Uterus (tissue), 4 donors: ENCODE data around the gene NIM1K. TPM values are rescaled to one million over a fixed set of nuclear protein-coding genes. Genes with fewer than 3 reads are reported as not detected.

Experiments used
- DNase-seq, 2 donors: peaks; one replicate each; pipeline ENCODE4 v3.0.0-alpha.2; 2019 to 2020
- H3K27ac ChIP-seq, 2 donors: fragments of 200-600 bp; sonication (generic); 1 replicate in 1 of 2; 2 replicates in 1 of 2; pipeline ENCODE4 v1.5.1; 2016 to 2018
- H3K27me3 ChIP-seq, 2 donors: fragments of 200-600 bp; sonication (generic); one replicate each; pipeline ENCODE4 v1.5.1; 2018 to 2019; ENCODE audit warnings: control low read depth in 1 of 2
- H3K36me3 ChIP-seq, 2 donors: fragments of 200-600 bp; sonication (generic); one replicate each; pipeline ENCODE4 v1.5.1; 2019; ENCODE audit warnings: control low read depth in 1 of 2
- H3K4me1 ChIP-seq, 2 donors: fragments of 200-600 bp; sonication (generic); one replicate each; pipeline ENCODE4 v1.5.1; 2018 to 2019; ENCODE audit warnings: control low read depth in 1 of 2
- H3K4me3 ChIP-seq, 2 donors: fragments of 200-600 bp; sonication (generic); 1 replicate in 1 of 2; 2 replicates in 1 of 2; pipeline ENCODE4 v1.5.1; 2018 to 2019; ENCODE audit warnings: mild to moderate bottlenecking in 1 of 2
- H3K9me3 ChIP-seq, 2 donors: fragments of 200-600 bp; sonication (generic); one replicate each; pipeline ENCODE4 v1.5.1; 2019; ENCODE audit warnings: control low read depth in 1 of 2
- CTCF ChIP-seq, 4 experiments: fragments of 200-600 bp in 2 of 4; fragments of 450-650 bp in 2 of 4; sonication (generic) in 2 of 4; IDR thresholded peaks; one replicate each; pipeline ENCODE4 v1.5.1; 2016 to 2019; ENCODE audit warnings: antibody characterized with exemption in 4 of 4, mild to moderate bottlenecking in 2 of 4, moderate library complexity in 1 of 4
- POLR2A ChIP-seq, 2 donors: fragments of 450-650 bp; IDR thresholded peaks; one replicate each; pipeline ENCODE4 v1.6.1; 2016; ENCODE audit warnings: antibody characterized with exemption in 2 of 2, mild to moderate bottlenecking in 1 of 2, moderate library complexity in 1 of 2
- intact Hi-C: fragments of 100-400 bp; cut with DNase I; formaldehyde crosslinking; loops from one replicate; pipeline ENCODE4 v1.15.1; 2023; ENCODE audit warnings: low total_unique reads
- total RNA-seq, 4 donors: library from RNA; depleted of rRNA in 3 of 4; stranded (reverse); fragments of >200 nt in 3 of 4; gene quantifications; one replicate each; pipeline versions ENCODE4 v1.1.0 to v1.2.4, GENCODE V29; 2014 to 2023
- donor health status: DM: yes; HTN: yes; CAD: no.

The NIM1K gene
- total RNA-seq, 4 donors from 2014 or later = 0.26 to 0.79 (median 0.35) TPM; not detected in 1

DNA sequence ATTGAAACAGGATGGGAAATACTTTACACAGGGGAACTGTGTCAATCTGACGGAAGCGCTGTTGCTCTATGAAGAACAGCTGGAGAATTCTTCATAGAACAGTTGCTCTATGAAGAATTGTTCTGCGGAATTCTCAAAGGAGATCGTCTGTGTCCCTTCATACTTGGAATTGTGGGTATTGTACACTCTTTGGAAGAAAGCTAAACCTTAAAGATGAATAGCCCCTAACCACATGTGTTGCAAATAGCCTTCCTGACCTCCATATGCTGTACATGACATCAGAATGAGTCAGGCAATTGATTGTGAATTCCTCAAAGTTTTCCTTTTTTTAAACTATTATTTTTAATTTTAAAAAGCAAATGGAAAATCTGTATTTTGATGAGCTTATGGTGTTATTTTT, 15.6 kb downstream of the NIM1K start:
- intact Hi-C loops = no loop called here
- H3K4me1 ChIP-seq = no peaks in the 10 kb centered on the region
- TF ChIP-seq CTCF (IDR thresholded peaks at IDR 0.05) = no peak
- no peak for TF ChIP-seq POLR2A (IDR thresholded peaks at IDR 0.05)
- H3K27ac ChIP-seq = no peak overlapping the region
- no peaks in the 10 kb centered on the region for H3K36me3 ChIP-seq
- no peaks in the 10 kb centered on the region for H3K9me3 ChIP-seq
- no peaks in the 10 kb centered on the region for H3K27me3 ChIP-seq
- H3K4me3 ChIP-seq = no peak overlapping the region
- no peak for DNase-seq

GRCh38 chr5:43208658-43209057, 16.6 kb downstream of the NIM1K start:
- Histone ChIP-seq H3K36me3 (no peaks in the 10 kb centered on the region), H3K27me3 (no peaks in the 10 kb centered on the region), H3K4me3 (no peak overlapping the region), H3K27ac (no peak overlapping the region), H3K9me3 (no peaks in the 10 kb centered on the region), H3K4me1 (no peaks in the 10 kb centered on the region)
- no peak for TF ChIP-seq CTCF (IDR thresholded peaks at IDR 0.05)
- no peak for TF ChIP-seq POLR2A (IDR thresholded peaks at IDR 0.05)
- intact Hi-C loops = no loop called here
- DNase-seq = no peak

DNA sequence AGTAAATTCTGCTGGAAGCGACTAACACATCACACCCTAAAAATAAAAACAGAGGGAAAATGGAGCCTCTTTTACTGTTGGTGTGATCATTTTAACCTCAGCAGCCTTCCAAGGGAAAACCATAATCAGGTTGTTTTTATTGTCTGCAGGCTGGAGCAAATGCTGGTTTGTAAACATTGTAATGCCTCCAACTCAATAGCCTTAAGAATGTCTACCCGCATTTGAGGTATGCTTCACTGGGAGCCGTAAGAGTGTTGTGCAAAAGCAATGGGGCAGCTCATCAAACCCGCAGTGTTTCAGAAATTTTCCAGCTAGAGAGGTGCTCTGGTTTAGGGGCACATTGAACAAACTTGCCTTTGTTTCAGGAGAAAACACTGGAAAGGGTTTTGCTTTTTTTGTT, 17.0 kb downstream of the NIM1K start:
- no peak for TF ChIP-seq POLR2A (IDR thresholded peaks at IDR 0.05)
- Histone ChIP-seq H3K27ac (no peak overlapping the region), H3K4me3 (no peak overlapping the region), H3K36me3 (no peaks in the 10 kb centered on the region), H3K9me3 (no peaks in the 10 kb centered on the region), H3K27me3 (no peaks in the 10 kb centered on the region), H3K4me1 (no peaks in the 10 kb centered on the region)
- intact Hi-C loops = no loop called here
- no peak for DNase-seq

DNA sequence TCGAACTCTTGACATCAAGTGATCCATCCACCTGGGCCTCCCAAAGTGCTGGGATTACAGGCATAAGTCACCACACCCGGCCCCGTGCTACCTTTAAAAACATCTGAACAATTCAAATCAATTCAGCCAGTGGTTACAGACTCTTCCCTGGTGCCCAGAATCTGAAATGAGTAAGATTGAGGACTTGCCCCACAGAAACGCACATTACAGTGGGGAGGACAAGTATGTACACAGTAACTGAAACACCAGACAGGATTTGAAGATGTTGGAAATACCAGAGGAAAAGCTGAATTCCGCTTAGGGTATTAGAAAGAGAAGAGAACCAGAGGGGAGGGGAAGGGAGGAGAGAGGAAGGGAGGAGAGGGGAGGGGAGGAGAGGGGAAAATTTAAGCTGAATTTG, 17.8 kb downstream of the NIM1K start:
- no peak for DNase-seq
- no peak overlapping the region for H3K4me3 ChIP-seq
- H3K27ac ChIP-seq = no peak overlapping the region
- no peak for TF ChIP-seq POLR2A (IDR thresholded peaks at IDR 0.05)
- no peak for TF ChIP-seq CTCF (IDR thresholded peaks at IDR 0.05)
- H3K27me3 ChIP-seq = no peaks in the 10 kb centered on the region
- no peaks in the 10 kb centered on the region for H3K9me3 ChIP-seq
- H3K4me1 ChIP-seq = no peaks in the 10 kb centered on the region
- no peaks in the 10 kb centered on the region for H3K36me3 ChIP-seq
- intact Hi-C loops = no loop called here

DNA sequence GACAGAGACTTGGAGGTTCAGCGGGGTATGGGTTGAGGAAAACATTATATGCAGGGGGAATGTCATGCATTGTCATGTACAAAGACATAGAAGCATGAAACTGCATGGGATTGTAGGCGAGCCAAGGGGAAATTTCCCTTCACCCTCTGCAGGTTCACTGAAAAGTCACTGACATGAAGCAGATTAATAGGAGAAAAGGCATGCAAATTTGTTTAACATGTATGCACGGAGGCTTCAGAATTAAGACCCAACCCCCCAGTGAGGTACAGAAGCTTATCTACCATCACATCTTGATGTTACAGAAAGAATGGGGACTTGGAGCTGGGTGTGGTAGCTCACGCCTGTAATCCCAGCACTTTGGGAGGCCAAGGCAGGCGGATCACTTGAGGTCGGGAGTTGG, 18.5 kb downstream of the NIM1K start:
- Histone ChIP-seq H3K27me3 (no peaks in the 10 kb centered on the region), H3K9me3 (no peaks in the 10 kb centered on the region), H3K4me3 (no peak overlapping the region), H3K27ac (no peak overlapping the region), H3K4me1 (no peaks in the 10 kb centered on the region), H3K36me3 (no peaks in the 10 kb centered on the region)
- TF ChIP-seq POLR2A (IDR thresholded peaks at IDR 0.05) (no peak), CTCF (IDR thresholded peaks at IDR 0.05) (no peak)
- no peak for DNase-seq
- intact Hi-C loops = no loop called here

DNA sequence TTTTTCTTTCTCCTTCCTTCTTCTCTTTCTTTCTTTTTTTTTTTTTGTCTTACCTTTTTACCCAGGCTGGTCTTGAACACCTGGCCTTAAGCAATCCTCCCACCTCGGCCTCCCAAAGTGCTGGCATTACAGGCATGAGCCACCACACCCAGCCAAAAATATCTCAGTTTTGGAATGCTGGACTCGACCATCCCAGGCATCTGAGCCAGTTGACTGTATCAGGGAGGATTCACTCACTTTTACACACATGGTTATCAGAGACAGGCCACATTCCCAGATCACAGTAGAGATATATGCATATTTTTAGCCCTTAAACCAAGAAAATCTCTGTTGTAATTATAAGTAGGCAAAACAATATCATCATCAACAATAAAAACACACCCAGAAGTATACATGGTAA, 21.9 kb downstream of the NIM1K start:
- DNase-seq = no peak
- TF ChIP-seq CTCF (IDR thresholded peaks at IDR 0.05) (no peak), POLR2A (IDR thresholded peaks at IDR 0.05) (no peak)
- Histone ChIP-seq H3K27ac (no peak overlapping the region), H3K9me3 (no peaks in the 10 kb centered on the region), H3K27me3 (no peaks in the 10 kb centered on the region), H3K36me3 (no peaks in the 10 kb centered on the region), H3K4me1 (no peaks in the 10 kb centered on the region), H3K4me3 (no peak overlapping the region)
- intact Hi-C loops = no loop called here
